Activated CD8-positive, alpha-beta memory T cell treated with anti-CD3 and anti-CD28 coated beads, Interleukin-2, amount 50 U/mL, for 24 hours (primary cell): ENCODE data around the gene CSF3R.

Source experiments
- DNase-seq: peaks from one replicate; pipeline ENCODE4 v3.0.0-alpha.2; 2020; ENCODE audit errors: extremely low read depth

Gene CSF3R

GRCh38 chr1:36419569-36419968 is 63.1 kb downstream of the CSF3R start:
- no peak for DNase-seq

DNA sequence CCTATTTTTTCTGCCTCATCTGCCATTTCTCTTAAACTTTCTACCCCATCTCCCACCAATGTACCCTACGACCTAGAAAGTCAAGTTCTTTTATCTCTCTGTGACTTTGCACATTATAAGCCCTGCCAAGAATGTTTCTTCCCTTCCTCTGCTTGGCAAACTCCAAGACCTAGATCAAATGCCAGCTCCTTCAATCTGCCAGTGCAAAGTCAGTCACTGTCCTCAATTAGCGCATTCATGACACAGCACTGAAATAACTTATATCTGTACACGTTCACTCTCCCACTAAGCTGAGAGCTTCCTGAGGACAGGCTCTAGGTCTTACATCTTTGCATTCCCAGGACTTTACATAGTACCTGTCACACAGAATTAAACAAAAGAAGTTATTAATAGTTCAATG is 63.6 kb downstream of the CSF3R start:
- no peak for DNase-seq

DNA sequence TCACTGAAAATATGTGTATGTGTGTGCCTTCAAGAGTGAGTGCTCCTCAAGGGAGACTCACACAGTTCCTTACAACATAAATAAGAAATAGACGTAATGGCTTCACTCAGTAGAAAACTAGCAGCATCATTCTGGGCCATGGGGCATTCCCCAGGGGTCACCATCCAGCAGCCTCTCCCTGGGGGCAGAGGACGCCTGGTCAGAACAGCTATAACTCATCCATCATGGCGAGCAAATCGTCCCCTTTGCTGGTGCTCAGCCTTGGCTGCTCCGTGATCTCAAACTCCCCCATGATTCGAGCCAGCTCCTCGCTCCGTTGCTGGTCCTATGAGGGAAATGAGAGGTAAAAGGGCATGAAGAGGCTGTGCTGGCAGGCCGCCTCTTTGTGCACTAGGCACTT is 64.8 kb downstream of the CSF3R start:
- DNase-seq = no peak
